Skeletal muscle tissue (tissue), 4 donors: ENCODE results near the gene ZDHHC22. TPM values are rescaled to one million over a fixed set of nuclear protein-coding genes. Genes with fewer than 3 reads are reported as not detected.

Experiments used
- H3K27ac ChIP-seq: one replicate; pipeline ENCODE4 v1.7.0; 2013; ENCODE audit warnings: mild to moderate bottlenecking, low read depth, low read length, inconsistent platforms
- H3K27me3 ChIP-seq, 3 donors: one replicate each; pipeline ENCODE4 v1.7.0; 2013; ENCODE audit warnings: low read length in 3 of 3; ENCODE audit not compliant: control insufficient read depth in 3 of 3, insufficient read depth in 3 of 3
- H3K36me3 ChIP-seq, 3 donors: one replicate each; pipeline ENCODE4 v1.7.0; 2013; ENCODE audit warnings: low read length in 3 of 3; ENCODE audit not compliant: control insufficient read depth in 3 of 3, insufficient read depth in 3 of 3
- H3K4me1 ChIP-seq, 3 donors: one replicate each; pipeline ENCODE4 v1.7.0; 2013; ENCODE audit warnings: low read length in 3 of 3, mild to moderate bottlenecking in 3 of 3; ENCODE audit not compliant: control insufficient read depth in 3 of 3, insufficient read depth in 3 of 3
- H3K4me3 ChIP-seq, 3 donors: one replicate each; pipeline ENCODE4 v1.7.0; 2013; ENCODE audit warnings: low read length in 3 of 3
- H3K9ac ChIP-seq, 3 donors: one replicate each; pipeline ENCODE4 v1.7.0; 2013; ENCODE audit warnings: low read length in 3 of 3, mild to moderate bottlenecking in 3 of 3, moderate library complexity in 2 of 3, low read depth in 1 of 3
- H3K9me3 ChIP-seq, 3 donors: one replicate each; pipeline ENCODE4 v1.7.0; 2013; ENCODE audit warnings: low read length in 3 of 3; ENCODE audit not compliant: control insufficient read depth in 3 of 3
- total RNA-seq: library from RNA; depleted of rRNA; stranded (reverse); fragments of >200 nt; gene quantifications from one replicate; pipeline ENCODE4 v1.2.3, GENCODE V29; 2014
- donor health status: Osteomylitis.

ZDHHC22 gene
- total RNA-seq, 1 donor from 2014 or later = 0.52 TPM

DNA sequence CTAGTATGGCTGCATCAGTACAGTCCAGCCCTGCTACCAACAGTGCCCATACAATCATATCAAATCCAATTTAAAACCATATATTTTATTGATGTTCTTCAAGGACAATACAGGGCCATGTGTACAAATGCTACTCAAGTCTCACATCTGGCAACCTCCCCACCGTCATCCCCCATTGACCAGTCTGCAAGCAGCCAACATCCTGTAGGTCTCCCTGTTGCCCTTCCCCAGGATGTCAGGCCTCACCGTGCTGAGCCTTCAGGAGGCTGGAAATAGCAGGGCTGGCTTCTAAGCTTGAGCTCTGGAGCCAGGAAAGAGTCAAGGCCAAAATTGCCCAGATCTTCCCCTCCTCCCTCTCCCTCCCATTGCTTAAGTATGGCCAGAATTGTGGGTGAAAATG is 10.4 kb downstream of the ZDHHC22 start:
- no peak overlapping the region for H3K9ac ChIP-seq
- H3K9me3 ChIP-seq = no peaks in the 10 kb centered on the region
- no peak overlapping the region for H3K27ac ChIP-seq
- H3K4me3 ChIP-seq = no peak overlapping the region
- H3K27me3 ChIP-seq = peaks cover 19 to 30% (median 26%) of the 10 kb centered on the region in 3 donors
- no peaks in the 10 kb centered on the region for H3K36me3 ChIP-seq
- peaks cover 0 to 8% (median 2%) of the 10 kb centered on the region in 3 donors for H3K4me1 ChIP-seq

DNA sequence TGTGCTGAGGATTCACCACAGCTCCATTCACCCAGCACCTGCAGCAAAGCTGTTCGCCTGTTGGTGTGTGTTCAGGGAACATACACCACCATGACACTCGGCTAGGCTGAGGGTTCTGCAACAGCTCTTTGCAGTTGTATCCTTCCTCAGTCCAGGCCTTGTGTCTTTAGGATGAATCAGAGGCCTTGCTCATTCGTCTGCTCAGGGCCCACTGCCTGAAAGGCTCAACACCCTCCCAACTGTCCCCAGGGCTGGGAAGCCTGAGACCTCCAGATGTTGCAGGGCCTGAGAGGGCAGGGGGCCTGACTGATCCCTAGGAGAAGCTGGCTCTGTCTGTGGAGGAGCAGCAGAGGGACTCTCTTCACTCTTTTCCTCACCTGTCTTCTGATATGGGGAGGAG is 11.2 kb downstream of the ZDHHC22 start:
- Histone ChIP-seq H3K27ac (no peak overlapping the region), H3K27me3 (peaks cover 17 to 35% (median 28%) of the 10 kb centered on the region in 3 donors), H3K9ac (no peak overlapping the region), H3K4me3 (no peak overlapping the region), H3K9me3 (no peaks in the 10 kb centered on the region), H3K36me3 (no peaks in the 10 kb centered on the region), H3K4me1 (peaks cover under 1 to 4% (median 2%) of the 10 kb centered on the region in 3 donors)

DNA sequence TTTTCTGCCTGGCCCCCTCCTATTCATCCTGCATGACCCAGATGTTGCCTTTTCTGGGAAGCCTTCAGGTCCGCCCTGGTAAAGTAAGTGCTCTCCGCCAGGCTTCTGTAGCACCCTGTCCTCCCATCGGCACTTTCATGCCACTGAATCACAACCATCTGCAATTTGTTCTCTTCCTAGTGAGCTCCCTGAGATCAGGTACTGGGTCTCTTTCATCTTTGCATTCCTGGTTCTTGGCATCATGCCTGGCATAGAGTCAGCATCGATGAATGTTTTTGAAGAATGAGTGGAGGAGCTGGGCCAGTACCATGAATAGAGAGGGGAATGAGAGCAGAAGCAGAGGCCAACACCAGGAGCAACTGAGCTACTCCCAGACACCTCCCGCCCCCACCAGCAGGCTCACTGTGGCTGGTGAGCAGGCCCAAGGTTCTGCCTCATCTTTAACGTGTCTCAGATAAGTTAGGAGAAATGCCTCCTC is 13.1 kb downstream of the ZDHHC22 start:
- Histone ChIP-seq H3K4me3 (no peak overlapping the region), H3K36me3 (no peaks in the 10 kb centered on the region), H3K9ac (no peak overlapping the region), H3K27me3 (peaks cover 8 to 25% (median 17%) of the 10 kb centered on the region in 3 donors), H3K9me3 (no peaks in the 10 kb centered on the region), H3K27ac (no peak overlapping the region), H3K4me1 (peaks cover 14 to 20% (median 19%) of the 10 kb centered on the region in 3 donors)

- H3K27me3 ChIP-seq = peaks cover 3 to 8% (median 5%) of the 10 kb centered on the region in 3 donors
- no peaks in the 10 kb centered on the region for H3K9me3 ChIP-seq
- no peak overlapping the region for H3K27ac ChIP-seq
These were observed 15.1 kb downstream of the ZDHHC22 start for GRCh38 chr14:77126461-77126990.

DNA sequence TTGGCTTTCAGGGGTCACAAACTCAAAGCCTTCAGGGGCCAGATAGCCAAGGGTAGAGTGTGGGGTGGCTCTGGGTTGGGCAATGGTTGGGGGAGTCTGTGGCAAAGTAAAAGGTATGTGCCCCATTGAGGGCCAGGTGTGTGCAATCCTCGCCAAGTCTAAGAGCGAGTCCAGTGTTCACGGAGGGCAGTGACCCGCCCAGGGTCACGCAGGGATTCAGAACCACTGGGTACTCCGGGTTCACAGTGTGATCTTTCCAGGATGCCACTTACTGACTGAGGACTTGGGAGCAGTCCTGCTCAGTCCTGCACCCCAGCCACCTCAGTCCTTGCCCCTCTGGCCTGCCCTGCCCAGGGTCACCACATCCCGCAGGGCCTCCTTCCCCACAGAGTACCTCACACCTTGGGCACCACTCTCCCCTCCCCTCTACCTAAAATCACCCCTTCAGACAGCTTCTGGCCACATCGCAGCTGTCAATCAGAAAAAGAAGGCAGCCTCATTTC is 15.7 kb downstream of the ZDHHC22 start:
- Histone ChIP-seq H3K4me1 (peaks cover 32 to 43% (median 40%) of the 10 kb centered on the region in 3 donors), H3K36me3 (no peaks in the 10 kb centered on the region), H3K27me3 (peaks cover 3 to 7% (median 5%) of the 10 kb centered on the region in 3 donors), H3K9ac (peak overlapping the region in 1 of 3 donors; percentile 57), H3K27ac (no peak overlapping the region), H3K4me3 (no peak overlapping the region), H3K9me3 (no peaks in the 10 kb centered on the region)

More at GRCh38 chr14:77126461-77126990, 15.1 kb downstream of the ZDHHC22 start:
- H3K9ac ChIP-seq = no peak overlapping the region
- no peak overlapping the region for H3K4me3 ChIP-seq
- no peaks in the 10 kb centered on the region for H3K36me3 ChIP-seq
- peaks cover 25 to 36% (median 34%) of the 10 kb centered on the region in 3 donors for H3K4me1 ChIP-seq

- H3K4me3 ChIP-seq = peak overlapping the region in 2 of 3 donors; percentile 72 to 84
- peaks cover 36 to 47% (median 45%) of the 10 kb centered on the region in 3 donors for H3K4me1 ChIP-seq
- peaks cover 3 to 7% (median 5%) of the 10 kb centered on the region in 3 donors for H3K27me3 ChIP-seq
- H3K36me3 ChIP-seq = no peaks in the 10 kb centered on the region
- no peaks in the 10 kb centered on the region for H3K9me3 ChIP-seq
- no peak overlapping the region for H3K27ac ChIP-seq
- H3K9ac ChIP-seq = peak overlapping the region in 1 of 3 donors; percentile 57
These were observed 16.2 kb downstream of the ZDHHC22 start for GRCh38 chr14:77125281-77125801.

- Histone ChIP-seq H3K36me3 (peaks cover 3 to 5% (median 4%) of the 10 kb centered on the region in 3 donors), H3K27ac (no peak overlapping the region), H3K27me3 (peaks cover 3 to 7% (median 5%) of the 10 kb centered on the region in 3 donors), H3K4me3 (peak overlapping the region; percentile 72 to 84 (median 72)), H3K9ac (peak overlapping the region; percentile 45 to 80 (median 77)), H3K9me3 (no peaks in the 10 kb centered on the region), H3K4me1 (peaks cover 36 to 51% (median 47%) of the 10 kb centered on the region in 3 donors)
These were observed 17.0 kb downstream of the ZDHHC22 start for GRCh38 chr14:77124345-77125280.

DNA sequence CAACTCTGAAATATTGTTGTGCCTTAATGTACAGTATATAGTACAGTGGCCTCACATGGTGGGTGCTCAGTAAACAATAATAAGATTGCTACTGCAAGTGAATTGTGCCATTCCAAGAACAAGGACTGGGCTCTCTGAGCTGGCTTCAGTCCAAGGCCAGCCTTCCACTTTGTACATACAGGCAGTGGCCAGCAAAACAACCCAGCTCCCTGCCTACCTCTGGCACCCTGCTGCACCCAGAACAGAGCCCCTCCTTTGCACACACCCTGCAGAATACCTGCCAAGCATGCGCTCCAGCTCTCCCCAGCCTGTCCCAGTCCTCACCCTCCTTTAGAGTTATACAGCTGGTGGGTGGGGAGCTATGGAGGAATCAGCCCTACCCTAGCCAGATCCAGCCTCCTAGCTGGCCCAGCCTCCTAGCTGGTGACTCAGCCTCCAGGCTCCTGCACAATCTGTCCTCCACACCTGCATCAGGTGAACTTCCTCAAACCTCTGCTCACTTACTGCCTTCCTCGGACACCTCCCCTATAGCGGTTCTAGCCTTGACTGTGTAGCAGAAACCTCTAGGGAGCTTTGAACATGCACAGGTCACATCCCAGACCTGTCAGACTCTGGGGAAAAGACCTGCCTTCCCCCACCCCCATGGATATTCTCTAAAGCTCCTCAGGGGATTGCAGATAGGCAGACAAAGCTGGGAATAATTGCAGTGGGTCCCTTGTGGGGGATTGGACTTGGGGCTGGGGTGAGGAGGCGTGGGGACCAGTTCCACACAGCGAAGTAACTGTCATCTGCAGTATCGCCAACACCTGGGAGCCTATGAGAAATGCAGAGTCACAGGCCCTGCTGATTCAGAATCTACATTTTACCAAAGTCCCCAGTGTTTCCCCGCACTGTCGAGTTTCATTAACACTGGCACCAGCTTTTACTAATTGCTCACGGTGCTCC is 17.9 kb downstream of the ZDHHC22 start:
- Histone ChIP-seq H3K4me3 (peak overlapping the region in 1 of 3 donors; percentile 72), H3K36me3 (peaks cover 3 to 6% (median 4%) of the 10 kb centered on the region in 3 donors), H3K4me1 (peaks cover 36 to 51% (median 47%) of the 10 kb centered on the region in 3 donors), H3K9ac (peak overlapping the region; percentile 54 to 77 (median 66)), H3K27ac (no peak overlapping the region), H3K27me3 (peaks cover 3 to 7% (median 5%) of the 10 kb centered on the region in 3 donors), H3K9me3 (no peaks in the 10 kb centered on the region)
